A549 treated with Hydrocortisone at 1 μM for 4 hours (cell line): Measurements from ENCODE around the gene SYT9. TPM values are rescaled to one million over a fixed set of nuclear protein-coding genes. Genes with fewer than 3 reads are reported as not detected.

ENCODE experiments used
- total RNA-seq: library from RNA; stranded (reverse); fragments of 200-300 nt; extraction: Qiagen RNA extraction; gene quantifications from 5 replicates; pipeline ENCODE4 v1.2.3, GENCODE V29; 2022

Gene SYT9, protein sequence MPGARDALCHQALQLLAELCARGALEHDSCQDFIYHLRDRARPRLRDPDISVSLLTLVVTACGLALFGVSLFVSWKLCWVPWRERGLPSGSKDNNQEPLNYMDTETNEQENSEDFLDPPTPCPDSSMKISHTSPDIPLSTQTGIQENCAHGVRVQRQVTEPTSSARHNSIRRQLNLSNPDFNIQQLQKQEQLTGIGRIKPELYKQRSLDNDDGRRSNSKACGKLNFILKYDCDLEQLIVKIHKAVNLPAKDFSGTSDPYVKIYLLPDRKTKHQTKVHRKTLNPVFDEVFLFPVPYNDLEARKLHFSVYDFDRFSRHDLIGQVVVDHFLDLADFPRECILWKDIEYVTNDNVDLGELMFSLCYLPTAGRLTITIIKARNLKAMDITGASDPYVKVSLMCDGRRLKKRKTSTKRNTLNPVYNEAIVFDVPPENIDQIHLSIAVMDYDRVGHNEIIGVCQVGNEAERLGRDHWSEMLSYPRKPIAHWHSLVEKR
- total RNA-seq, result 0.07 to 0.22 TPM (median 0.17 TPM) in 5 replicates

DNA sequence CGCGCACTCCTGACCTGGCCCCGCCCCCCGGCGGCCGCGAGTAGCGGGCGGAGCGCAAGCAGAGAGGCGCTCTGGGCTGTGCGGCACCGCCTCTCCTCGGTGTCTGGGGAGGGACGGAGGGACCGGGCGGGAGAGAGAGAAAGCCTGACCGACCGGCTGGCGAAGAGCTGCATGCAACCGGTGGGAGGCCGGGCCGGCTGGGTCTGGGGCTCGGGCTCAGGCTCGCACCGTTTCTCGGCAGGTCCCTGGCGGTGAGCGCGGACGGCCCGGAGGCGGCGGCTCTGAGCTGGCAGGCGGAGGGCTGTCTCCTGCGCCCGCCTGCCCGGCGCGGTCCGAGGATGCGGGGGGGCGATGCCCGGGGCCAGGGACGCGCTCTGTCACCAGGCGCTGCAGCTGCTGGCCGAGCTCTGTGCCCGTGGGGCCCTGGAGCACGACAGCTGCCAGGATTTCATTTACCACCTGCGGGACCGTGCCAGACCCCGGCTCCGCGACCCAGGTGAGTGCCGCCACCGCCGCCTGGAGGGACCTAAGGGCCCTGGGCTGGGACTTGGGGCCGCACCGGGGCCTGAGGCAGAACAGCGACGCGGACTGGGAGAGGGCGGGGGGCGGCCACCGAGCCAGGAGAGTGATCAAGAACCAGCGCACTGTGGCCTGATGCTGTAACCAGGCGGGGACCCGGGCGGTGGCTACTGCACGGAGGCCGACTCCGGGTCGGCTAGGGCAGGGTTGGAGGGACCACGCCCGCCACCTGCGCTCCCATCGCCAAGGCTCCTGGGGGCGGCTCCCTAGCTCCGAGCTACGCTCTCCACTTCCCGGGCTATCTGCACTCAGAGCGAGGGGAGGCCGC, at the start of gene SYT9:
Gene SYT9, plus strand, starts transcription at position 69 of the 847 bp plus-strand sequence. Its CDS starts 283 bp downstream, at position 352.

DNA sequence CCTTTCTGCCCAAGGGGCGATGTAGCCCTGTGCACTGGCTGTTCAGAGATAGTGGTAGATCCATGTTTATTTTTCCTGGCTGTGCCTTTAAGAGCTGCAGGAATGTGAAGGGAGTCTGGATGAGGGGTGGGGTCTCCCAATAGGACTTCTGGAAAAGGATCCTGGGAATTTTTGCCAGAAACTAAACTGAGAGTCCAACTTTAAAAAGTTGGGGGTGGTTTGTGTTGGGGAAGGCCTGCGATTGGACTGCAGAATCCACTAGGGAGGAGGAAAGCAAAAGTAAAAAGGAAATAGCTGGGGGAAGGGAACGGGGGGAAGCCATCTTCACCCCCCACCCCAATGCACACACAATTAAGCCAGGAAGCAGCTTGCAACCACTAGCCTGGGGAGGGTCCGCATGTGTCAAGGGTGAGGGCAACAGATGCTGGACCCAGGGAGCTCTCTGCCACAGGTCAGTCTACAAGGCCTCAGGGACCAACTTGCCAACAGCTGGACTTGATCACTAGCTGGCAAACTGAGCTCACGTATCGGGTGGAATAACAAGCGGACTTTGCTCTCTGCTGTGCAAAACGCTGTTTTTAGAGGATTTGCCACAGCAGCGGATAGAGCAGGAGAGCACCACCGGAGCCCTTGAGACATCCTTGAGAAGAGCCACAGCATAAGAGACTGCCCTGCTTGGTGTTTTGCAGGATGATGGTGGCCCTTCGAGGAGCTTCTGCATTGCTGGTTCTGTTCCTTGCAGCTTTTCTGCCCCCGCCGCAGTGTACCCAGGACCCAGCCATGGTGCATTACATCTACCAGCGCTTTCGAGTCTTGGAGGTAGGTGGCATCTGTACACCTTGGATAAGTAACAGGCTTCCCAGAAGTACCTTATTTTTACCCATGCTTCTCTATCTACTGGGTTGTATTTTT, 233.7 kb downstream of the SYT9 start, which contains the start of gene OLFML1:
Gene OLFML1, plus strand, starts transcription at position 321 of the 912 bp plus-strand sequence. Its CDS starts 370 bp downstream, at position 691.

GRCh38 chr11:7513234-7514098, 261.8 kb downstream of the SYT9 start, which contains the start of gene PPFIBP2:
PPFIBP2 (plus strand) TSS chr11:7513999; CDS start chr11:7549476, 35,477 bp downstream.

Other genes with a start within 250 kb of the SYT9 start
- gene ZNF214, start 231.6 kb upstream of the SYT9 start, total RNA-seq, result 0.76 to 1.9 TPM (median 0.83 TPM) in 5 replicates
- not detected in 5 replicates for gene NLRP14, start 231.4 kb upstream of the SYT9 start, total RNA-seq
- not detected in 5 replicates for gene RBMXL2, start 162.9 kb upstream of the SYT9 start, total RNA-seq
- gene OLFML1, start 233.6 kb downstream of the SYT9 start, total RNA-seq, result 0.13 TPM in 1 of 5 replicates, not detected in the others